ENCODE results near the gene ATXN1.

ATXN1 gene

DNA sequence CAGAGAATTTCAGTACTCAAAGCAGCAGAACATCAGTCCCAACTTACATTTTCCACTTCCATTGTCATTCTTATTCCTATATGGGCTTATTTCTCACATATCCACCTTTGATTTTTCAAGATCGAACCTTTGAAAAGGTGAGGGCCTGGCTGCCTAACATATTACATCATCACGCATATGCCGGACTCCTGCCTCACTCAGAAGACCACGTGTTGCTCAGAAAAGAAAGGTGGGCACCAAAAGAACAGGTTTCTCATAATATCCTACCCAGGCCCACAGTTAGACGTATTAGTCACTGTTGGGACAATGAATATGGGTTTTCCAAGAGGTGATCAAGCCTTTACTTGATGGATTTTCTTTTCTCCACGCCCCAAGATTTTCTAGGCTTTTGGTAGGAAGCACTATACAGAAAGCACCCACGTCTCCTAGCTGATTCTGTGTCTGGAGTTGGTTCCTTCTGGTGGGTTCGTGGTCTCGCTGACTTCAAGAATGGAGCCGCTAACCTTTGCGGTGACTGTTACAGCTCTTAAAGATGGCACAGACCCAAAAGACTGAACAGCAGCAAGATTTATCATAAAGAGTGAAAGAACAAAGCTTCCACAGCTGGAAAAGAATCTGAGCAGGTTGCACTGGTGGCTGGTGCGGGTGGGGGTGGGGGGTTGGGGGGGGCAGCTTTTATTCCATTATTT lies 168.9 kb downstream of the ATXN1 start:
- TF ChIP-seq CTCF (IDR thresholded peaks at IDR 0.05; ENCODE audit: insufficient read depth, low read length, poor library complexity, severe bottlenecking) (no peak), EZH2phosphoT487 (conservative IDR thresholded peaks at IDR 0.05; ENCODE audit: low read length) (no peak)
- no peaks in the 10 kb centered on the region for H4K20me1 ChIP-seq (ENCODE audit: low read depth, low read length)
- H3K36me3 ChIP-seq (ENCODE audit: low read length) = no peaks in the 10 kb centered on the region
- H3K4me3 ChIP-seq (ENCODE audit: insufficient read depth, low read length, poor library complexity, severe bottlenecking) = no peak overlapping the region
- H3F3A ChIP-seq (ENCODE audit: insufficient read depth) = no peaks in the 10 kb centered on the region
- H3K9ac ChIP-seq (ENCODE audit: low read length) = no peak overlapping the region
- no peaks in the 10 kb centered on the region for H3K79me2 ChIP-seq (ENCODE audit: insufficient read depth, low read length)
- H3K9me3 ChIP-seq (ENCODE audit: insufficient read depth, low read length) = no peaks in the 10 kb centered on the region
- no peaks in the 10 kb centered on the region for H3K9me2 ChIP-seq (replicated peaks; ENCODE audit: insufficient read depth, low read length)
- H2AFZ ChIP-seq (ENCODE audit: low read depth, low read length, severe bottlenecking) = no peak overlapping the region
- no peak overlapping the region for H3K4me2 ChIP-seq (ENCODE audit: low read depth, low read length, poor library complexity, severe bottlenecking)
- no peak overlapping the region for H3K27ac ChIP-seq (ENCODE audit: low read depth, low read length)
- no peaks in the 10 kb centered on the region for H3K27me3 ChIP-seq (ENCODE audit: low read length)

GRCh38 chr6:16591396-16592222 lies 169.7 kb downstream of the ATXN1 start:
- H2AFZ ChIP-seq (ENCODE audit: low read depth, low read length, severe bottlenecking) = no peak overlapping the region
- no peaks in the 10 kb centered on the region for H3K36me3 ChIP-seq (ENCODE audit: low read length)
- no peaks in the 10 kb centered on the region for H3K9me2 ChIP-seq (replicated peaks; ENCODE audit: insufficient read depth, low read length)
- no peak overlapping the region for H3K4me3 ChIP-seq (ENCODE audit: insufficient read depth, low read length, poor library complexity, severe bottlenecking)
- H3K4me2 ChIP-seq (ENCODE audit: low read depth, low read length, poor library complexity, severe bottlenecking) = no peak overlapping the region
- TF ChIP-seq CTCF (IDR thresholded peaks at IDR 0.05; ENCODE audit: insufficient read depth, low read length, poor library complexity, severe bottlenecking) = no peak
- no peaks in the 10 kb centered on the region for H4K20me1 ChIP-seq (ENCODE audit: low read depth, low read length)
- H3K27me3 ChIP-seq (ENCODE audit: low read length) = no peaks in the 10 kb centered on the region
- H3K9ac ChIP-seq (ENCODE audit: low read length) = no peak overlapping the region
- H3K27ac ChIP-seq (ENCODE audit: low read depth, low read length) = no peak overlapping the region
- H3F3A ChIP-seq (ENCODE audit: insufficient read depth) = no peaks in the 10 kb centered on the region
- H3K79me2 ChIP-seq (ENCODE audit: insufficient read depth, low read length) = no peaks in the 10 kb centered on the region
- H3K9me3 ChIP-seq (ENCODE audit: insufficient read depth, low read length) = no peaks in the 10 kb centered on the region

GRCh38 chr6:16585805-16586204 lies 175.5 kb downstream of the ATXN1 start:
- Histone ChIP-seq H3K27ac (ENCODE audit: low read depth, low read length) (no peak overlapping the region), H3K9me3 (ENCODE audit: insufficient read depth, low read length) (no peaks in the 10 kb centered on the region), H3K9ac (ENCODE audit: low read length) (no peak overlapping the region), H3K4me3 (ENCODE audit: insufficient read depth, low read length, poor library complexity, severe bottlenecking) (no peak overlapping the region), H2AFZ (ENCODE audit: low read depth, low read length, severe bottlenecking) (no peak overlapping the region), H3F3A (ENCODE audit: insufficient read depth) (no peaks in the 10 kb centered on the region), H3K36me3 (ENCODE audit: low read length) (no peaks in the 10 kb centered on the region), H3K4me2 (ENCODE audit: low read depth, low read length, poor library complexity, severe bottlenecking) (no peak overlapping the region), H4K20me1 (ENCODE audit: low read depth, low read length) (no peaks in the 10 kb centered on the region), H3K9me2 (replicated peaks; ENCODE audit: insufficient read depth, low read length) (no peaks in the 10 kb centered on the region), H3K27me3 (ENCODE audit: low read length) (peaks cover 4% of the 10 kb centered on the region; the same call in 1 of the 2 replicates), H3K79me2 (ENCODE audit: insufficient read depth, low read length) (no peaks in the 10 kb centered on the region)
- TF ChIP-seq CTCF (IDR thresholded peaks at IDR 0.05; ENCODE audit: insufficient read depth, low read length, poor library complexity, severe bottlenecking) = no peak
- TF ChIP-seq EZH2phosphoT487 (conservative IDR thresholded peaks at IDR 0.05; ENCODE audit: low read length) = no peak
